GM20431 (cell line): Measurements from ENCODE around the gene WDR18.
"Not testable (repeated sequence)": the region's sequence is repeated elsewhere in the genome, so short reads cannot be mapped to it uniquely, and the experiment has no call there.

Experiments used
- in situ Hi-C: fragments of 300-500 bp; cut with MseI, MboI; formaldehyde crosslinking; loops from one replicate; pipeline ENCODE4 v1.15.0; 2020; ENCODE audit warnings: low sequenced_read_pairs; ENCODE audit not compliant: unreplicated experiment

The WDR18 gene

GRCh38 chr19:948842-949496 is 35.2 kb upstream of the WDR18 start:
- in situ Hi-C loops = no loop called here

GRCh38 chr19:950352-951066 is 33.6 kb upstream of the WDR18 start:
- in situ Hi-C loops = no loop called here

- in situ Hi-C loops = no loop called here
Measured at GRCh38 chr19:952049-952679, 32.0 kb upstream of the WDR18 start.

- in situ Hi-C loops = no loop called here
Measured at GRCh38 chr19:952680-953444, 31.3 kb upstream of the WDR18 start.

- in situ Hi-C loops = no loop called here
Measured at GRCh38 chr19:953445-954271, 30.5 kb upstream of the WDR18 start.

GRCh38 chr19:954272-954671 is 29.9 kb upstream of the WDR18 start:
- in situ Hi-C loops = no loop called here

GRCh38 chr19:954672-955494 is 29.3 kb upstream of the WDR18 start:
- in situ Hi-C loops = no loop called here

GRCh38 chr19:955803-956765 is 28.1 kb upstream of the WDR18 start:
- in situ Hi-C loops = no loop called here

- in situ Hi-C loops = no loop called here
Measured at GRCh38 chr19:956766-957440, 27.2 kb upstream of the WDR18 start.

GRCh38 chr19:957578-957977 is 26.6 kb upstream of the WDR18 start:
- in situ Hi-C loops = not testable (repeated sequence)

- in situ Hi-C loops = no loop called here
Measured at GRCh38 chr19:958967-959855, 24.9 kb upstream of the WDR18 start.

- in situ Hi-C loops = no loop called here
Measured at GRCh38 chr19:960020-960419, 24.1 kb upstream of the WDR18 start.

- in situ Hi-C loops = no loop called here
Measured at GRCh38 chr19:960601-960938, 23.6 kb upstream of the WDR18 start.

- in situ Hi-C loops = no loop called here
Measured at GRCh38 chr19:961866-962620, 22.1 kb upstream of the WDR18 start.

GRCh38 chr19:962683-963400 is 21.3 kb upstream of the WDR18 start:
- in situ Hi-C loops = no loop called here
